ENCODE data around the gene CD300H.

- TF ChIP-seq CTCF (IDR thresholded peaks at IDR 0.05): no peak
- no peak for TF ChIP-seq EP300 (IDR thresholded peaks at IDR 0.05)
Observed at GRCh38 chr17:74563358-74563757, 4.0 kb downstream of the CD300H start.

Measured in tibial nerve (tissue), 4 donors.